K562 (cell line): ENCODE data around the gene DENND1A. TPM values are rescaled to one million over a fixed set of nuclear protein-coding genes. Genes with fewer than 3 reads are reported as not detected.

Experiments
- ADNP ChIP-seq: fragments of 200-800 bp; sonication (Bioruptor generic); IDR thresholded peaks from 2 replicates; pipeline ENCODE4 v1.6.1; 2016; ENCODE audit warnings: missing genetic modification characterization, missing compliant biosample characterization
- AFF4 ChIP-seq: sonication (generic); formaldehyde crosslinking; IDR thresholded peaks from 2 replicates; pipeline ENCODE4 v1.8.0; 2023; ENCODE audit warnings: mild to moderate bottlenecking, missing genetic modification reagents
- ARID1B ChIP-seq: fragments of 450-650 bp; IDR thresholded peaks from 2 replicates; pipeline ENCODE4 v1.6.1; 2016; ENCODE audit warnings: antibody characterized with exemption, mild to moderate bottlenecking, inconsistent platforms
- BHLHE40 ChIP-seq: IDR thresholded peaks from 2 replicates; pipeline ENCODE4 v1.6.1; 2011; ENCODE audit warnings: low read length, improper control_type of control experiment
- DACH1 ChIP-seq: fragments of 450-650 bp; IDR thresholded peaks from 2 replicates; pipeline ENCODE4 v1.6.1; 2018; ENCODE audit not compliant: partially characterized antibody
- ETS2 ChIP-seq: IDR thresholded peaks from 2 replicates; pipeline ENCODE4 v1.6.1; 2016; ENCODE audit warnings: borderline replicate concordance, missing genetic modification characterization, mild to moderate bottlenecking, moderate library complexity, missing compliant biosample characterization; ENCODE audit not compliant: poor library complexity, severe bottlenecking
- GABPB2 ChIP-seq: fragments of 250-450 bp; sonication (Bioruptor Pico); conservative IDR thresholded peaks from 2 replicates; pipeline ENCODE4 v1.5.1; 2021; ENCODE audit warnings: mild to moderate bottlenecking
- GATA2 ChIP-seq: sonication (generic); formaldehyde crosslinking; IDR thresholded peaks from 2 replicates; pipeline ENCODE4 v1.4.0; 2020; ENCODE audit warnings: mild to moderate bottlenecking, missing genetic modification reagents
- PRDM10 ChIP-seq: fragments of 450-650 bp; IDR thresholded peaks from 2 replicates; pipeline ENCODE4 v1.6.1; 2018; ENCODE audit not compliant: partially characterized antibody
- RHOXF2B ChIP-seq: fragments of 250-450 bp; sonication (Bioruptor Pico); conservative IDR thresholded peaks from 2 replicates; pipeline ENCODE4 v1.5.1; 2021
- VEZF1 ChIP-seq: fragments of 200-800 bp; sonication (Bioruptor generic); IDR thresholded peaks from 2 replicates; pipeline ENCODE4 v1.6.1; 2017; ENCODE audit warnings: missing genetic modification characterization, missing compliant biosample characterization
- ZNF75A ChIP-seq: fragments of 450-650 bp; formaldehyde crosslinking; IDR thresholded peaks from 2 replicates; pipeline ENCODE4 v1.4.0; 2020; ENCODE audit warnings: mild to moderate bottlenecking
- ZNF76 ChIP-seq: fragments of 250-450 bp; sonication (Bioruptor Pico); IDR thresholded peaks from 2 replicates; pipeline ENCODE4 v1.4.0; 2020; ENCODE audit warnings: mild to moderate bottlenecking, moderate library complexity, borderline replicate concordance
- polyA plus RNA-seq, 8 experiments: library from polyadenylated mRNA; depleted of rRNA in 4 of 8; stranded (reverse) in 5 of 8; unstranded in 3 of 8; fragments of >200 nt; fragmentation: Nextera tagmentation in 2 of 8; fragmentation: Illumina TruSeq in 1 of 8; extraction: Ambion mirVana in 2 of 8; extraction: Trizol in 1 of 8; gene quantifications; 2 replicates each; pipeline versions ENCODE4 v1.2.1 to v1.2.3, GENCODE V29; 2011 to 2014; ENCODE audit warnings: inconsistent platforms in 1 of 8, missing spikeins in 1 of 8
- total RNA-seq, 7 experiments: library from RNA; depleted of rRNA in 6 of 7; stranded (reverse); fragments of >200 nt in 6 of 7; fragmentation: Illumina TruSeq in 2 of 7; extraction: Trizol in 2 of 7; gene quantifications; 2 replicates each; pipeline versions ENCODE4 v1.2.1 to v1.2.3, GENCODE V29; 2011 to 2021; ENCODE audit warnings: low replicate concordance in 1 of 7
- TF ChIP-seq, protein P1 (sequence below): fragments of 250-450 bp; sonication (Bioruptor Pico); IDR thresholded peaks from 2 replicates; pipeline ENCODE4 v1.4.0; 2020; ENCODE audit warnings: mild to moderate bottlenecking

The DENND1A gene
- total and polyA plus RNA-seq, 9 of the 15 experiments (the other 6 are each of a cell fraction or from before 2014, with no cell fraction given): 7.6 to 29.5 (median 15.7) TPM

DNA sequence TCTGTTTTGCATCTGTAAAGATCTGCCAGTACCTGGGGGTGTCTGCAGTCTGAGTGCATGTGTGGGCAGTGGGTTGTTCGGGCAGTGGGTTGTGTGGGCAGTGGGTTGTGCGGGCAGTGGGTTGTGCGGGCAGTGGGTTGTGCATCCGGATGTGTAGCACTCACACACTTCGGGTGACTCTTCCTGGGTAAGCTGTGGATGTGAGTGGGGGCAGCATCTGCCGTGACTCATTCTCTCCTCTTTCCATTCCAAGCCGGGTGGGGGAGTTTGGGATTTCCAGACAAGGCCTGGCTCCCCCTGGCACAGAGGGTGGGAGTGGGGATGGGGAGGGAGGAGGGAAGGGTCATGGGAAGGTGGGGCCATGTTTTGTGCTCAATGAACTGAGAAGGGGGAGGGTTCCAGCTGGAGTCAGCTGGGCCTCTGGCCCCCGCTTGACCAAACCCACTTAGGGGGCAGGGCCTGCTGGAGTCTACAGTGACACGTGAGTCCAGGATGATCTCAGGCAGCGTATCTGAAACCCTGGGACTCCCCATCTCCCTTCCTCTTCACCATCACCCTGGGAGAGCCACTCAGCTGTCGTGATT, 565.6 kb downstream of the DENND1A start (continued):
- peak; percentile 22 for TF ChIP-seq PRDM10
- no peak for TF ChIP-seq AFF4 (CRISPR knock-in tag)
- peak; percentile 57 for TF ChIP-seq BHLHE40
- TF ChIP-seq GABPB2 (CRISPR knock-in tag): no peak
- TF ChIP-seq RHOXF2B: no peak
- no peak for TF ChIP-seq ZNF75A (CRISPR knock-in tag)
- TF ChIP-seq ETS2 (tag): no peak
- TF ChIP-seq GATA2 (CRISPR knock-in tag): no peak
- TF ChIP-seq ARID1B: no peak
- TF ChIP-seq, protein P1, sequence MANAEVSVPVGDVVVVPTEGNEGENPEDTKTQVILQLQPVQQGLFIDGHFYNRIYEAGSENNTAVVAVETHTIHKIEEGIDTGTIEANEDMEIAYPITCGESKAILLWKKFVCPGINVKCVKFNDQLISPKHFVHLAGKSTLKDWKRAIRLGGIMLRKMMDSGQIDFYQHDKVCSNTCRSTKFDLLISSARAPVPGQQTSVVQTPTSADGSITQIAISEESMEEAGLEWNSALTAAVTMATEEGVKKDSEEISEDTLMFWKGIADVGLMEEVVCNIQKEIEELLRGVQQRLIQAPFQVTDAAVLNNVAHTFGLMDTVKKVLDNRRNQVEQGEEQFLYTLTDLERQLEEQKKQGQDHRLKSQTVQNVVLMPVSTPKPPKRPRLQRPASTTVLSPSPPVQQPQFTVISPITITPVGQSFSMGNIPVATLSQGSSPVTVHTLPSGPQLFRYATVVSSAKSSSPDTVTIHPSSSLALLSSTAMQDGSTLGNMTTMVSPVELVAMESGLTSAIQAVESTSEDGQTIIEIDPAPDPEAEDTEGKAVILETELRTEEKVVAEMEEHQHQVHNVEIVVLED (CRISPR knock-in tag): no peak
- 0 out of 2 replicates have a peak, but pooled peaks have one; percentile 17 for TF ChIP-seq VEZF1 (CRISPR knock-in tag)
- no peak for TF ChIP-seq ADNP (tag)
- peak; percentile 19 for TF ChIP-seq DACH1
- TF ChIP-seq ZNF76 (CRISPR knock-in tag): no peak
